ENCODE results near the gene GHRH.

GHRH gene

GRCh38 chr20:37236462-37236861, 25.2 kb downstream of the GHRH start:
- H3K27ac ChIP-seq: no peak overlapping the region
- no peaks in the 10 kb centered on the region for H3K9me3 ChIP-seq
- intact Hi-C loops (cut with DNase I; ENCODE audit: low total_unique reads): no loop called here
- H3K27me3 ChIP-seq: no peaks in the 10 kb centered on the region
- no peak overlapping the region for H3K4me3 ChIP-seq
- DNase-seq: no peak
- H3K4me1 ChIP-seq: no peaks in the 10 kb centered on the region
- TF ChIP-seq, protein P1, sequence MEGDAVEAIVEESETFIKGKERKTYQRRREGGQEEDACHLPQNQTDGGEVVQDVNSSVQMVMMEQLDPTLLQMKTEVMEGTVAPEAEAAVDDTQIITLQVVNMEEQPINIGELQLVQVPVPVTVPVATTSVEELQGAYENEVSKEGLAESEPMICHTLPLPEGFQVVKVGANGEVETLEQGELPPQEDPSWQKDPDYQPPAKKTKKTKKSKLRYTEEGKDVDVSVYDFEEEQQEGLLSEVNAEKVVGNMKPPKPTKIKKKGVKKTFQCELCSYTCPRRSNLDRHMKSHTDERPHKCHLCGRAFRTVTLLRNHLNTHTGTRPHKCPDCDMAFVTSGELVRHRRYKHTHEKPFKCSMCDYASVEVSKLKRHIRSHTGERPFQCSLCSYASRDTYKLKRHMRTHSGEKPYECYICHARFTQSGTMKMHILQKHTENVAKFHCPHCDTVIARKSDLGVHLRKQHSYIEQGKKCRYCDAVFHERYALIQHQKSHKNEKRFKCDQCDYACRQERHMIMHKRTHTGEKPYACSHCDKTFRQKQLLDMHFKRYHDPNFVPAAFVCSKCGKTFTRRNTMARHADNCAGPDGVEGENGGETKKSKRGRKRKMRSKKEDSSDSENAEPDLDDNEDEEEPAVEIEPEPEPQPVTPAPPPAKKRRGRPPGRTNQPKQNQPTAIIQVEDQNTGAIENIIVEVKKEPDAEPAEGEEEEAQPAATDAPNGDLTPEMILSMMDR (IDR thresholded peaks at IDR 0.05): no peak
- peaks cover 82 to 100% (median 89%) of the 10 kb centered on the region in 3 donors for H3K36me3 ChIP-seq

DNA sequence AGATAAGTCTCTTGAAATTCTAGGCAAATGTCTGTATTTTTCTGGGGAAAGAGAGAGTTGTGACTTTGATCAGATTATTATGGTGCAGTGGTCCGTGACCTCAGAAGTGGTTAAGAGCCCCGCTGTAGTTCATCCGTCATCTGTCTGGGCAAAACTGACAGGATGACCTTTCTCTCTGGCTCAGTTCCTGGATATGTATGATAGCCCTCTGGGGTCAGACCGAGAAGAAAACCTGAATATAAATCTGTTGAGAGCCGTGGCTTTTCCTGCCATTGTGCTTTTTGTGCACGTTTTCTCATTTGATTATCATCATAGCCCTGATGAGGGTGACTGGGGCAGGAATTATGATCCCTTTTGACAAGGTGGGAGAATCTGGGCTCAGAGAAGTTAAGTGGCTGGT, 26.5 kb downstream of the GHRH start:
- no peak for DNase-seq
- Histone ChIP-seq H3K27me3 (no peaks in the 10 kb centered on the region), H3K36me3 (peaks cover 79 to 100% (median 92%) of the 10 kb centered on the region in 3 donors), H3K9me3 (no peaks in the 10 kb centered on the region), H3K4me3 (no peak overlapping the region), H3K4me1 (no peaks in the 10 kb centered on the region), H3K27ac (no peak overlapping the region)
- TF ChIP-seq, protein P1 (IDR thresholded peaks at IDR 0.05): no peak
- intact Hi-C loops (cut with DNase I; ENCODE audit: low total_unique reads): no loop called here

- intact Hi-C loops (cut with DNase I; ENCODE audit: low total_unique reads): no loop called here
- TF ChIP-seq, protein P1 (IDR thresholded peaks at IDR 0.05): no peak
- no peak for DNase-seq
- no peaks in the 10 kb centered on the region for H3K27me3 ChIP-seq
- H3K27ac ChIP-seq: no peak overlapping the region
- peaks cover 87 to 100% (median 94%) of the 10 kb centered on the region in 3 donors for H3K36me3 ChIP-seq
- H3K9me3 ChIP-seq: no peaks in the 10 kb centered on the region
- H3K4me3 ChIP-seq: no peak overlapping the region
- H3K4me1 ChIP-seq: no peaks in the 10 kb centered on the region
Measured at GRCh38 chr20:37234254-37234581, 27.4 kb downstream of the GHRH start.

DNA sequence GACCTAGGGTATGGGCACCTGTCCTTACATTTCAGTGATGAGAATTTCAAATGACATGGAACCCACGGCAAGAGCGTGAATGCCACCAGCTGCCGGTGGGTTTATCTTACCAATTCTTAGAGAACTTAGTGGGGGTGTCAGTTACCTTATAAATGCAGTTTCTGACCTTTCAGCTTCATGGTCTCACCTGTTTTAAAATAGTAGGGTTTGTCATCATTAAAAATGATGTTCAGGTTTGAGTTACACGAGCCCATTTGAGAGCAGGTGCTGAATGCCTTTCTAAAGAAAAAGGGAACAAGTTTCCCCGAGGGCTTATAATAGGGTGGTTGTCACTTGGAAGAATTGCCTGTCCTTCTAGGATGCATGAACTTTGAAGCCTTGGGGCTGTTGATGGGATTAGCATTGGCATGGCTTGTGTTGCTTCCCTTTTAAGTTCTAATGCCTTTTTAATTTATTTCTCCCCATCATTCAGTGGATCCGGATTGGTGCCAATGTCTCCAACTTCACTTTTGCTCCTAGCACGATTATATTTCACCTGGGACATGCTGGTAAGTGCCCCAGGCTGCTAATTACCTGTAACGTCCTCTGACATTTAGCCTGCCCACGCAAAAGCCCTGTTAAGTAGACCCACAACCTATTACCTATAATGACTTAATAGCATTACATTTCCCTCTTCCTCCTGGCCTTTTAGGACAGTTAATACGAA, 27.9 kb downstream of the GHRH start:
- Histone ChIP-seq H3K27me3 (no peaks in the 10 kb centered on the region), H3K4me3 (no peak overlapping the region), H3K9me3 (no peaks in the 10 kb centered on the region), H3K36me3 (peaks cover 88 to 100% (median 94%) of the 10 kb centered on the region in 3 donors), H3K27ac (no peak overlapping the region), H3K4me1 (peaks cover 0 to 2% (median under 1%) of the 10 kb centered on the region in 4 donors)
- no peak for DNase-seq
- TF ChIP-seq, protein P1 (IDR thresholded peaks at IDR 0.05): no peak
- intact Hi-C loops (cut with DNase I; ENCODE audit: low total_unique reads): no loop called here

GRCh38 chr20:37231947-37232630, 29.5 kb downstream of the GHRH start:
- Histone ChIP-seq H3K36me3 (peaks cover 74 to 98% (median 90%) of the 10 kb centered on the region in 3 donors), H3K4me3 (no peak overlapping the region), H3K27me3 (no peaks in the 10 kb centered on the region), H3K9me3 (no peaks in the 10 kb centered on the region), H3K27ac (no peak overlapping the region), H3K4me1 (peaks cover 0 to 18% (median 8%) of the 10 kb centered on the region in 4 donors)
- intact Hi-C loops (cut with DNase I; ENCODE audit: low total_unique reads): no loop called here
- no peak for DNase-seq
- TF ChIP-seq, protein P1 (IDR thresholded peaks at IDR 0.05): no peak

Data from tibial artery (tissue), 4 donors.